T-helper 2 cell treated with Interferon-gamma antibody and Interleukin-4, amounts not matched to agents 5 μg/mL and 100 μg/mL, for 36 hours (primary cell): Measurements from ENCODE around the gene COX6B1.
A peak's percentile ranks its signal among the peaks of the same experiment; 100 is the strongest.
"Not testable (repeated sequence)": the region's sequence is repeated elsewhere in the genome, so short reads cannot be mapped to it uniquely, and the experiment has no call there.

Experiments used
- DNase-seq: peaks from one replicate; pipeline ENCODE4 v3.0.0; 2021; ENCODE audit warnings: low spot score
- H3K27ac Mint-ChIP-seq: one replicate; pipeline ENCODE4 v1.8.0; 2021; ENCODE audit warnings: mild to moderate bottlenecking, mixed read lengths
- H3K27me3 Mint-ChIP-seq: one replicate; pipeline ENCODE4 v1.8.0; 2021; ENCODE audit warnings: low read depth, mixed read lengths
- H3K36me3 Mint-ChIP-seq: one replicate; pipeline ENCODE4 v1.8.0; 2021; ENCODE audit warnings: low read depth, mixed read lengths
- H3K4me1 Mint-ChIP-seq: one replicate; pipeline ENCODE4 v1.8.0; 2021; ENCODE audit warnings: low read depth, mixed read lengths
- H3K4me3 Mint-ChIP-seq: one replicate; pipeline ENCODE4 v1.8.0; 2022; ENCODE audit warnings: mild to moderate bottlenecking, moderate library complexity, mixed read lengths
- H3K9me3 Mint-ChIP-seq: one replicate; pipeline ENCODE4 v1.8.0; 2021; ENCODE audit warnings: mixed read lengths

The COX6B1 gene

GRCh38 chr19:35665157-35665556 is 17.0 kb downstream of the COX6B1 start:
- Mint-ChIP-seq H3K9me3 (no peaks in the 10 kb centered on the region), H3K36me3 (no peaks in the 10 kb centered on the region), H3K4me3 (no peak overlapping the region), H3K4me1 (peaks cover 4% of the 10 kb centered on the region), H3K27me3 (peaks cover 10% of the 10 kb centered on the region), H3K27ac (no peak overlapping the region)
- no peak for DNase-seq

GRCh38 chr19:35665604-35666003 is 17.5 kb downstream of the COX6B1 start:
- peaks cover 11% of the 10 kb centered on the region for H3K27me3 Mint-ChIP-seq
- no peak overlapping the region for H3K4me3 Mint-ChIP-seq
- no peak for DNase-seq
- H3K27ac Mint-ChIP-seq = no peak overlapping the region
- no peaks in the 10 kb centered on the region for H3K36me3 Mint-ChIP-seq
- H3K4me1 Mint-ChIP-seq = peaks cover 4% of the 10 kb centered on the region
- H3K9me3 Mint-ChIP-seq = no peaks in the 10 kb centered on the region

GRCh38 chr19:35666251-35666913 is 18.3 kb downstream of the COX6B1 start, which contains the start of gene UPK1A:
UPK1A (plus strand) TSS chr19:35666517; CDS start chr19:35666813, 296 bp downstream.
- Mint-ChIP-seq H3K9me3 (no peaks in the 10 kb centered on the region), H3K4me3 (no peak within 1 kb of the TSS), H3K27ac (no peak within 1 kb of the TSS), H3K4me1 (peaks cover 4% of the 10 kb centered on the region), H3K27me3 (peaks cover 15% of the 10 kb centered on the region), H3K36me3 (no peaks in the 10 kb centered on the region)
- no peak for DNase-seq

- Mint-ChIP-seq H3K27me3 (peaks cover 36% of the 10 kb centered on the region), H3K4me1 (peaks cover 10% of the 10 kb centered on the region), H3K4me3 (no peak overlapping the region), H3K9me3 (no peaks in the 10 kb centered on the region), H3K27ac (no peak overlapping the region), H3K36me3 (no peaks in the 10 kb centered on the region)
- no peak for DNase-seq
These were observed 21.4 kb downstream of the COX6B1 start for GRCh38 chr19:35669566-35669965.

GRCh38 chr19:35669974-35670373 is 21.9 kb downstream of the COX6B1 start:
- peaks cover 37% of the 10 kb centered on the region for H3K27me3 Mint-ChIP-seq
- no peak overlapping the region for H3K4me3 Mint-ChIP-seq
- no peaks in the 10 kb centered on the region for H3K9me3 Mint-ChIP-seq
- DNase-seq = no peak
- no peaks in the 10 kb centered on the region for H3K36me3 Mint-ChIP-seq
- H3K4me1 Mint-ChIP-seq = peaks cover 10% of the 10 kb centered on the region
- H3K27ac Mint-ChIP-seq = no peak overlapping the region

DNA sequence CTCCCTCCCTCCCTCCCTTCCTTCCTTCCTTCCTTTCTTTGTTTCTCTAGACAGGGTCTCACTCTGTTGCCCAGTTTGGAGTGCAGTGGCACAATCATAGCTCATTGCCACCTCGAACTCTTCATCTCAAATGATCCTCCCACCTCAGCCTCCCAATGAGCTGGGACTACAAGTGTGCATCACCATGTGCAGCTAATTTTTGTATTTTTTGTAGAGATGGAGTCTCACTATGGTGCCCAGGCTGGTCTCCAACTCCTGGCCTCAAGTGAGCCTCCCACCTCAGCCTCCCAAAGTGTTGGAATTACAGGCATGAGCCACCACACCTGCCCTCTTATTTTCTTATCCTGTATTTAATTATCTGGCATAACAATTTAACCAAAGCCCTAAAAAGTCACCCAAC is 22.6 kb downstream of the COX6B1 start:
- DNase-seq = no peak
- H3K9me3 Mint-ChIP-seq = no peaks in the 10 kb centered on the region
- H3K4me1 Mint-ChIP-seq = peaks cover 10% of the 10 kb centered on the region
- no peak overlapping the region for H3K4me3 Mint-ChIP-seq
- no peaks in the 10 kb centered on the region for H3K36me3 Mint-ChIP-seq
- no peak overlapping the region for H3K27ac Mint-ChIP-seq
- H3K27me3 Mint-ChIP-seq = peaks cover 37% of the 10 kb centered on the region

DNA sequence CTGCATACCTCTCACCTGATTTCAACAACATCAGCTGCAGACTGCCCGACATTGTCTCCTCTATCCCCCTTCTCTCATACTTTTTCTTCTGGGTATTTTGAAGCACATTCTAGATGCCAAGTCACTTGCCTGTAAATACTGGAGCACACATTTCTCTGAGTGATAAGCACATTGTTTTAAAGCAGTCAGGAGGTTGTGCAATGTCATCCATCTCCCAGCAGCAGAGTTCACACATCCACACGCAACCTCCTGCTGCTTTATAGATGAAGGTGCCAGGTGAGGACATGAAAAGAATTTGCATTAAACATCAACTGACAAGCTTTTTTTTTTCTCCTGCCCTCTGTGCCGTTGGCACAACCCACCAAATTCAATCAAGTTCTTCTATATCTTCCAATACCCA is 23.7 kb downstream of the COX6B1 start:
- no peak overlapping the region for H3K4me3 Mint-ChIP-seq
- no peak overlapping the region for H3K27ac Mint-ChIP-seq
- H3K9me3 Mint-ChIP-seq = no peaks in the 10 kb centered on the region
- DNase-seq = no peak
- H3K27me3 Mint-ChIP-seq = peaks cover 40% of the 10 kb centered on the region
- H3K4me1 Mint-ChIP-seq = peaks cover 10% of the 10 kb centered on the region
- no peaks in the 10 kb centered on the region for H3K36me3 Mint-ChIP-seq

DNA sequence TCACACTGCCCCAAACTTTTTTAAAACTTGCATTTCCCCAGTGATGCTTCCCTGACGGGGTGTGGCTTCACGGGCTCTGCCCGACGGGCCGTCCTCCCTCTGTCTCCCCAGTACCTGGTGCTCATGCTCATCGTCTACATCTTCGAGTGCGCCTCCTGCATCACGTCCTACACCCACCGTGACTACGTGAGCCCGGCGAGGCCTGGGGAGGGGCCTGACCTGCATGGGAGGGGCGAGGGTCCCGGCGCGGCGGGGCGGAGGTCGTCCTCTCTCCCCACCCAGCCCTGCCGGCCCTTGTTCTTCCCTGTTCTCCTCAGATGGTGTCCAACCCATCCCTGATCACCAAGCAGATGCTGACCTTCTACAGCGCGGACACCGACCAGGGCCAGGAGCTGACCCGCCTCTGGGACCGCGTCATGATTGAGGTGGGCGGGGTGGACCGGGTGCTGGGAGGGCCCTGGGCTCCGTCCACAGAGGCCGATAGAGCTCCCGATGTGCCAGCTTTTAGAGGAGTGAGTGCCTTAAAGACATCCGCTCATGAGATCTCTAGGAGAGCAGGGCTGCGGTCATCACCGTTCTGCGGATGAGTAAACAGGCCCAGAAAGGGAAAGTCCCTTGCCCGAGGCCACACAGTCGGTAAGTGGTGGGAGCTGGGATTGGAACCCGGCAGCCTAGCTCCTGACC is 25.1 kb downstream of the COX6B1 start:
- DNase-seq = peak; percentile 70
- H3K4me1 Mint-ChIP-seq = peaks cover 10% of the 10 kb centered on the region
- H3K36me3 Mint-ChIP-seq = no peaks in the 10 kb centered on the region
- peaks cover 40% of the 10 kb centered on the region for H3K27me3 Mint-ChIP-seq
- no peaks in the 10 kb centered on the region for H3K9me3 Mint-ChIP-seq
- H3K4me3 Mint-ChIP-seq = peak overlapping the region; percentile 80
- peak overlapping the region; percentile 6 for H3K27ac Mint-ChIP-seq

DNA sequence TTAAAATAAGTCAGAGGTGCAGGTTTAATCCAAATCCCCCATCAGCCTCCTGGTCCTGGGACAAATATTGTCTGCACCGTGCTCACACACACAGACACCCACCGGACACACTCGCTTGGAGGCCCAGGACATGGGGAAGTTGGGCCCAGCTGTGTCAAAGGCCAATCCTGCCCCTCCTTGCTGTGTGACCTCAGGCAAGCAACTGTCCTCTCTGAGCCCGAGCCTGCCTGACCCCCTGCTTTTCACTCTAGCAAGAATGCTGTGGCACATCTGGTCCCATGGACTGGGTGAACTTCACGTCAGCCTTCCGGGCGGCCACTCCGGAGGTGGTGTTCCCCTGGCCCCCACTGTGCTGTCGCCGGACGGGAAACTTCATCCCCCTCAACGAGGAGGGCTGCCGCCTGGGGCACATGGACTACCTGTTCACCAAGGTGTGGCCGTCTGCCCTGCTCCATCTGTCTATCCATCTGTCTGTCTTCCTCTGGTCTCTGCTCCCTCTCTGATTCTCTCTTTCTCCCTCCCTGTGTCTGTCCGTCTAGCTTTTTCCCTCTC is 27.5 kb downstream of the COX6B1 start:
- Mint-ChIP-seq H3K4me3 (no peak overlapping the region), H3K27me3 (peaks cover 29% of the 10 kb centered on the region), H3K36me3 (no peaks in the 10 kb centered on the region)

GRCh38 chr19:35689836-35690235 is 41.7 kb downstream of the COX6B1 start:
- DNase-seq = no peak
- no peaks in the 10 kb centered on the region for H3K36me3 Mint-ChIP-seq
- peaks cover 8% of the 10 kb centered on the region for H3K4me1 Mint-ChIP-seq
- no peak overlapping the region for H3K27ac Mint-ChIP-seq
- H3K9me3 Mint-ChIP-seq = no peaks in the 10 kb centered on the region
- H3K4me3 Mint-ChIP-seq = no peak overlapping the region
- H3K27me3 Mint-ChIP-seq = no peaks in the 10 kb centered on the region

More for the DNA sequence above, 27.5 kb downstream of the COX6B1 start:
- peaks cover 7% of the 10 kb centered on the region for H3K4me1 Mint-ChIP-seq
- no peaks in the 10 kb centered on the region for H3K9me3 Mint-ChIP-seq
- DNase-seq = no peak
- no peak overlapping the region for H3K27ac Mint-ChIP-seq

GRCh38 chr19:35691106-35691505 is 43.0 kb downstream of the COX6B1 start:
- not testable (repeated sequence) for H3K4me3 Mint-ChIP-seq, H3K9me3 Mint-ChIP-seq, H3K36me3 Mint-ChIP-seq, H3K27me3 Mint-ChIP-seq, DNase-seq, H3K4me1 Mint-ChIP-seq, H3K27ac Mint-ChIP-seq

- H3K36me3 Mint-ChIP-seq = no peaks in the 10 kb centered on the region
- no peaks in the 10 kb centered on the region for H3K27me3 Mint-ChIP-seq
- DNase-seq = no peak
- no peaks in the 10 kb centered on the region for H3K9me3 Mint-ChIP-seq
- no peak overlapping the region for H3K4me3 Mint-ChIP-seq
- H3K27ac Mint-ChIP-seq = no peak overlapping the region
- peaks cover 8% of the 10 kb centered on the region for H3K4me1 Mint-ChIP-seq
These were observed 43.9 kb downstream of the COX6B1 start for GRCh38 chr19:35692010-35692409.

- H3K27me3 Mint-ChIP-seq = no peaks in the 10 kb centered on the region
- no peak overlapping the region for H3K27ac Mint-ChIP-seq
- H3K36me3 Mint-ChIP-seq = no peaks in the 10 kb centered on the region
- peaks cover 8% of the 10 kb centered on the region for H3K4me1 Mint-ChIP-seq
- H3K9me3 Mint-ChIP-seq = no peaks in the 10 kb centered on the region
- no peak for DNase-seq
- no peak overlapping the region for H3K4me3 Mint-ChIP-seq
These were observed 45.3 kb downstream of the COX6B1 start for GRCh38 chr19:35693422-35693821.

- Mint-ChIP-seq H3K4me1 (peaks cover 8% of the 10 kb centered on the region), H3K9me3 (no peaks in the 10 kb centered on the region), H3K36me3 (no peaks in the 10 kb centered on the region), H3K4me3 (no peak overlapping the region), H3K27me3 (no peaks in the 10 kb centered on the region), H3K27ac (peak overlapping the region; percentile 45)
- peak; percentile 85 for DNase-seq
These were observed 45.9 kb downstream of the COX6B1 start for GRCh38 chr19:35693835-35694599.
